Fibroblast of lung (primary cell): Measurements from ENCODE around the gene CLEC16A.

ENCODE experiments used
- CTCF ChIP-seq, 2 donors: IDR thresholded peaks in 1 of 2; conservative IDR thresholded peaks in 1 of 2; 1 replicate in 1 of 2; 2 replicates in 1 of 2; pipeline ENCODE4 v1.5.1; 2011 to 2012; ENCODE audit warnings: low read length in 2 of 2, control low read depth in 1 of 2, inconsistent platforms in 1 of 2, low read depth in 1 of 2, mild to moderate bottlenecking in 1 of 2
- EZH2 ChIP-seq: IDR thresholded peaks from 2 replicates; pipeline ENCODE4 v1.5.1; 2012; ENCODE audit warnings: low read length, control low read depth, mild to moderate bottlenecking; ENCODE audit errors: missing control alignments

- TF ChIP-seq CTCF (conservative IDR thresholded peaks at IDR 0.05 in 1 of 2, IDR thresholded peaks at IDR 0.05 in 1 of 2; ENCODE audit: low read depth in 1 of 2, low read length in 2 of 2) (peak in 1 of 2 donors; percentile 4), EZH2 (no peak)
Observed at GRCh38 chr16:10968498-10968897, 24.1 kb downstream of the CLEC16A start.
